GM12878 (cell line): Measurements from ENCODE around the gene LDLRAD4. TPM values are rescaled to one million over a fixed set of nuclear protein-coding genes. Genes with fewer than 3 reads are reported as not detected.

Source experiments
- CEBPB ChIP-seq, 2 experiments: fragments of 150-350 bp in 1 of 2; IDR thresholded peaks; 2 replicates each; pipeline ENCODE4 v1.6.1; 2012 to 2014; ENCODE audit warnings: low read depth in 2 of 2, low read length in 2 of 2, borderline replicate concordance in 1 of 2, inconsistent platforms in 1 of 2
- CEBPZ ChIP-seq: fragments of 150-350 bp; IDR thresholded peaks from 2 replicates; pipeline ENCODE4 v1.6.1; 2016; ENCODE audit warnings: low read depth, low read length
- CTCF ChIP-seq, 3 experiments: IDR thresholded peaks in 2 of 3; conservative IDR thresholded peaks in 1 of 3; 2 replicates each; pipeline ENCODE4 v1.5.1; 2011; ENCODE audit warnings: low read depth in 3 of 3, low read length in 3 of 3, mild to moderate bottlenecking in 3 of 3, control low read depth in 2 of 3, moderate library complexity in 2 of 3, inconsistent platforms in 1 of 3, mixed read lengths in 1 of 3; ENCODE audit not compliant: control insufficient read depth in 2 of 3, insufficient read depth in 1 of 3; ENCODE audit errors: extremely low read depth in 1 of 3
- MAX ChIP-seq: IDR thresholded peaks from 2 replicates; pipeline ENCODE4 v1.6.1; 2012; ENCODE audit warnings: low read depth, low read length, improper control_type of control experiment
- MYB ChIP-seq: fragments of 150-350 bp; IDR thresholded peaks from 2 replicates; pipeline ENCODE4 v1.6.1; 2014; ENCODE audit warnings: mild to moderate bottlenecking, low read depth, low read length, borderline replicate concordance
- NFYA ChIP-seq: IDR thresholded peaks from 2 replicates; pipeline ENCODE4 v1.6.1; 2011; ENCODE audit warnings: low read depth, mild to moderate bottlenecking, low read length, improper control_type of control experiment, borderline replicate concordance
- STAT3 ChIP-seq: IDR thresholded peaks from 2 replicates; pipeline ENCODE4 v1.6.1; 2011; ENCODE audit warnings: low read depth, low read length, improper control_type of control experiment
- TCF7 ChIP-seq: IDR thresholded peaks from 2 replicates; pipeline ENCODE4 v1.6.1; 2014; ENCODE audit warnings: antibody characterized with exemption, borderline replicate concordance
- ZNF687 ChIP-seq: fragments of 450-650 bp; IDR thresholded peaks from 2 replicates; pipeline ENCODE4 v1.6.1; 2017; ENCODE audit warnings: mild to moderate bottlenecking, moderate library complexity
- ZSCAN29 ChIP-seq: fragments of 450-650 bp; IDR thresholded peaks from 2 replicates; pipeline ENCODE4 v1.6.1; 2017; ENCODE audit warnings: mild to moderate bottlenecking, moderate library complexity
- polyA plus RNA-seq, 11 experiments: library from polyadenylated mRNA; depleted of rRNA in 4 of 11; unstranded in 6 of 11; stranded (reverse) in 5 of 11; fragments of >200 nt; fragmentation: Nextera tagmentation in 4 of 11; fragmentation: Illumina TruSeq in 1 of 11; extraction: Ambion mirVana in 4 of 11; extraction: Trizol in 1 of 11; gene quantifications; 1 replicate in 1 of 11; 2 replicates in 10 of 11; pipeline versions ENCODE4 v1.2.1 to v1.2.3, GENCODE V29; 2011 to 2016; ENCODE audit warnings: inconsistent platforms in 2 of 11, missing spikeins in 2 of 11, low read depth in 1 of 11
- total RNA-seq, 4 experiments: library from RNA; depleted of rRNA in 3 of 4; stranded (reverse); fragments of >200 nt in 3 of 4; fragmentation: Illumina TruSeq in 1 of 4; extraction: Trizol in 1 of 4; gene quantifications; 2 replicates each; pipeline versions ENCODE4 v1.2.1 to v1.2.3, GENCODE V29; 2013 to 2021

LDLRAD4 gene
- total and polyA plus RNA-seq, 10 of the 15 experiments (the other 5 are each of a cell fraction or from before 2014, with no cell fraction given), result 2.7 to 16.8 (median 11.2) TPM

GRCh38 chr18:13684546-13684945 is 466.0 kb downstream of the LDLRAD4 start (continued):
- TF ChIP-seq ZSCAN29 (no peak), NFYA (no peak), CEBPZ (no peak), STAT3 (no peak), TCF7 (no peak), MAX (no peak), CTCF (IDR thresholded peaks at IDR 0.05 in 2 of 3, conservative IDR thresholded peaks at IDR 0.05 in 1 of 3; ENCODE audit: control insufficient read depth in 2 of 3, extremely low read depth in 1 of 3, insufficient read depth in 1 of 3, low read depth in 3 of 3, low read length in 3 of 3) (no peak), MYB (no peak), ZNF687 (no peak), CEBPB (IDR thresholded peaks at IDR 0.05; ENCODE audit: borderline replicate concordance in 1 of 2, low read depth in 2 of 2, low read length in 2 of 2) (no peak)
